Retinal pigment epithelial cell (primary cell): ENCODE data around the gene MAP3K4.
"Not testable (repeated sequence)": the region's sequence is repeated elsewhere in the genome, so short reads cannot be mapped to it uniquely, and the experiment has no call there.

ENCODE experiments used
- DNase-seq: peaks from one replicate; pipeline ENCODE4 v3.0.0-alpha.2; 2010; ENCODE audit warnings: low read depth
- H3K4me3 ChIP-seq: 2 replicates; pipeline ENCODE4 v1.5.1; 2011; ENCODE audit warnings: mild to moderate bottlenecking, low read length, control low read depth, moderate library complexity
- CTCF ChIP-seq: conservative IDR thresholded peaks from 2 replicates; pipeline ENCODE4 v1.5.1; 2011; ENCODE audit warnings: low read depth, low read length, control low read depth, inconsistent platforms

Gene MAP3K4

GRCh38 chr6:160972111-160972510, 19.5 kb upstream of the MAP3K4 start:
- DNase-seq, result no peak

GRCh38 chr6:160972594-160972993, 19.0 kb upstream of the MAP3K4 start:
- not testable (repeated sequence) for H3K4me3 ChIP-seq, DNase-seq

More at GRCh38 chr6:160972111-160972510, 19.5 kb upstream of the MAP3K4 start:
- TF ChIP-seq CTCF, result no peak
- no peak overlapping the region for H3K4me3 ChIP-seq

GRCh38 chr6:160973311-160974250, 18.0 kb upstream of the MAP3K4 start:
- no peak for DNase-seq
- no peak overlapping the region for H3K4me3 ChIP-seq
- TF ChIP-seq CTCF, result no peak

GRCh38 chr6:160974304-160974771, 17.2 kb upstream of the MAP3K4 start:
- H3K4me3 ChIP-seq, result no peak overlapping the region
- no peak for DNase-seq
- no peak for TF ChIP-seq CTCF

GRCh38 chr6:160975162-160975561, 16.4 kb upstream of the MAP3K4 start:
- no peak for TF ChIP-seq CTCF
- DNase-seq, result no peak

GRCh38 chr6:160975961-160976360, 15.6 kb upstream of the MAP3K4 start:
- not testable (repeated sequence) for DNase-seq, H3K4me3 ChIP-seq

More at GRCh38 chr6:160975162-160975561, 16.4 kb upstream of the MAP3K4 start:
- no peak overlapping the region for H3K4me3 ChIP-seq

GRCh38 chr6:160978141-160978901, 13.2 kb upstream of the MAP3K4 start:
- H3K4me3 ChIP-seq, result no peak overlapping the region
- no peak for DNase-seq
- no peak for TF ChIP-seq CTCF
